ENCODE results near the gene RTL1. TPM values are rescaled to one million over a fixed set of nuclear protein-coding genes. Genes with fewer than 3 reads are reported as not detected.

RTL1 gene
- total and polyA plus RNA-seq, 2 of the 13 experiments (the other 11 are each of a cell fraction or from before 2014, with no cell fraction given): not detected

- TF ChIP-seq GMEB2 (CRISPR knock-in tag; IDR thresholded peaks at IDR 0.05; ENCODE audit: low read depth) (no peak), ZNF24 (IDR thresholded peaks at IDR 0.05) (peak; percentile 90), CEBPB (IDR thresholded peaks at IDR 0.05; ENCODE audit: borderline replicate concordance, low read depth, low read length) (peak; percentile 20; the same call in 1 of the 2 replicates), FOXA1 (IDR thresholded peaks at IDR 0.05) (peak; percentile 72), FOXA1 (CRISPR knock-in tag; IDR thresholded peaks at IDR 0.05) (no peak), RNF219 (CRISPR knock-in tag; IDR thresholded peaks at IDR 0.05) (no peak), KAT2B (IDR thresholded peaks at IDR 0.05; ENCODE audit: borderline replicate concordance, low read depth, low read length) (peak; percentile 60; the same call in 1 of the 2 replicates), FOXP1 (IDR thresholded peaks at IDR 0.05) (peak; percentile 91), FOXP1 (CRISPR knock-in tag; IDR thresholded peaks at IDR 0.05) (peak; percentile 81), NFAT5 (CRISPR knock-in tag; IDR thresholded peaks at IDR 0.05) (no peak), ZNF646 (CRISPR knock-in tag; IDR thresholded peaks at IDR 0.05) (peak; percentile 29; the same call in 1 of the 2 replicates), FOSL2 (CRISPR knock-in tag; IDR thresholded peaks at IDR 0.05) (peak; percentile 64), ZSCAN29 (CRISPR knock-in tag; conservative IDR thresholded peaks at IDR 0.05) (no peak), ZNF451 (CRISPR knock-in tag; IDR thresholded peaks at IDR 0.05) (no peak), STAT5B (CRISPR knock-in tag; IDR thresholded peaks at IDR 0.05) (no peak), FOXA3 (CRISPR knock-in tag; IDR thresholded peaks at IDR 0.05) (peak; percentile 48)
Observed at GRCh38 chr14:100846309-100846859, 57.1 kb downstream of the RTL1 start (continued).
